Endodermal cell (in vitro differentiated cells): ENCODE data around the gene SLC44A4. TPM values are rescaled to one million over a fixed set of nuclear protein-coding genes. Genes with fewer than 3 reads are reported as not detected.

Experiments
- DNase-seq: peaks from one replicate; pipeline ENCODE4 v3.0.0-alpha.2; 2017
- H3K27ac ChIP-seq: 2 replicates; pipeline ENCODE4 v1.5.1; 2013; ENCODE audit warnings: mild to moderate bottlenecking, low read depth, low read length, moderate library complexity
- H3K27me3 ChIP-seq: 2 replicates; pipeline ENCODE4 v1.6.1; 2013; ENCODE audit warnings: mild to moderate bottlenecking, low read length, moderate library complexity; ENCODE audit not compliant: insufficient read depth, control insufficient read depth, poor library complexity, severe bottlenecking
- H3K36me3 ChIP-seq: 2 replicates; pipeline ENCODE4 v1.7.0; 2013; ENCODE audit warnings: mild to moderate bottlenecking, low read length, moderate library complexity; ENCODE audit not compliant: control insufficient read depth, insufficient read depth
- H3K4me1 ChIP-seq: one replicate; pipeline ENCODE4 v1.7.0; 2013; ENCODE audit warnings: low read length; ENCODE audit not compliant: control insufficient read depth, insufficient read depth
- H3K4me3 ChIP-seq: 2 replicates; pipeline ENCODE4 v1.5.1; 2013; ENCODE audit warnings: mild to moderate bottlenecking, low read length, moderate library complexity
- H3K9ac ChIP-seq: 2 replicates; pipeline ENCODE4 v1.6.1; 2013; ENCODE audit warnings: mild to moderate bottlenecking, low read length, moderate library complexity; ENCODE audit not compliant: poor library complexity, severe bottlenecking; ENCODE audit errors: extremely low read depth
- H3K9me3 ChIP-seq: 2 replicates; pipeline ENCODE4 v1.6.1; 2013; ENCODE audit warnings: mild to moderate bottlenecking, low read length, moderate library complexity; ENCODE audit not compliant: control insufficient read depth
- H3K27ac Mint-ChIP-seq: 2 replicates; pipeline ENCODE4 v1.8.0; 2020; ENCODE audit warnings: mixed read lengths
- H3K27me3 Mint-ChIP-seq: 2 replicates; pipeline ENCODE4 v1.8.0; 2021; ENCODE audit warnings: mild to moderate bottlenecking, mixed read lengths; ENCODE audit not compliant: insufficient read depth
- H3K36me3 Mint-ChIP-seq: 2 replicates; pipeline ENCODE4 v1.8.0; 2020; ENCODE audit warnings: low read depth, mixed read lengths
- H3K4me1 Mint-ChIP-seq: 2 replicates; pipeline ENCODE4 v1.8.0; 2020; ENCODE audit warnings: mixed read lengths
- H3K4me3 Mint-ChIP-seq: 2 replicates; pipeline ENCODE4 v1.8.0; 2020; ENCODE audit warnings: mild to moderate bottlenecking, moderate library complexity, mixed read lengths
- H3K9me3 Mint-ChIP-seq: 2 replicates; pipeline ENCODE4 v1.8.0; 2020; ENCODE audit warnings: mild to moderate bottlenecking, mixed read lengths
- WGBS, 2 experiments: methylation state at CpG; one replicate each; pipeline versions ENCODE4 v1.1.5 to v1.1.7; 2013; ENCODE audit warnings: missing lambda C conversion rate in 2 of 2, mixed read lengths in 1 of 2; ENCODE audit not compliant: insufficient coverage in 1 of 2, insufficient read length in 1 of 2; 5-methylcytosine and 5-hydroxymethylcytosine counted together
- total RNA-seq, 2 donors: library from RNA; stranded (reverse); fragmentation: NEBNext Ultra II Directional in 1 of 2; extraction: Animal tissue kit (Norgen Biotek cat#: 25700) in 1 of 2; gene quantifications; 2 replicates in 1 of 2; 3 replicates in 1 of 2; pipeline ENCODE4 v1.2.1, GENCODE V29; 2021
- TF ChIP-seq, protein P1 (sequence below): fragments of 200-600 bp; sonication (generic); conservative IDR thresholded peaks from 2 replicates; pipeline ENCODE4 v1.5.0; 2021; ENCODE audit warnings: antibody characterized with exemption, mild to moderate bottlenecking

SLC44A4 gene
- total RNA-seq, 2 donors from 2014 or later: 1.3 to 3.6 TPM

DNA sequence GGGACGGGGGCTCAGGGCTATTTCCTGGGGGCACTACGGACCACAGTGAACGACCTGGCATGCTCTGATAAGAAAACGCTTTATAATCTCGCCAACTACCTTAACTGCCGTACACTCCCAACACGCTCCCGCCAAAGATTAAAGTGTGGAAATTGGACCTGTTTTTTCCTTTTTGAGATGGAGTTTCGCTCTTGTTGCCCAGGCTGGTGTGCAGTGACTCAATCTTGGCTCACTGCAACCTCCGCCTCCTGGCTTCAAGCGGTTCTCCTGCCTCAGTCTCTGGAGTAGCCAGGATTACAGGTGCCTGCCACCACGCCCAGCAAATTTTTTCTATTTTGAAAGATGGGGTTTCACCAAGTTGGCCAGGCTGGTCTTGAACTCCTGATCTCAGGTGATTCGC, 346 bp upstream of the SLC44A4 start:
- H3K9me3 Mint-ChIP-seq: no peaks in the 10 kb centered on the region
- DNase-seq: no peak
- TF ChIP-seq, protein P1, sequence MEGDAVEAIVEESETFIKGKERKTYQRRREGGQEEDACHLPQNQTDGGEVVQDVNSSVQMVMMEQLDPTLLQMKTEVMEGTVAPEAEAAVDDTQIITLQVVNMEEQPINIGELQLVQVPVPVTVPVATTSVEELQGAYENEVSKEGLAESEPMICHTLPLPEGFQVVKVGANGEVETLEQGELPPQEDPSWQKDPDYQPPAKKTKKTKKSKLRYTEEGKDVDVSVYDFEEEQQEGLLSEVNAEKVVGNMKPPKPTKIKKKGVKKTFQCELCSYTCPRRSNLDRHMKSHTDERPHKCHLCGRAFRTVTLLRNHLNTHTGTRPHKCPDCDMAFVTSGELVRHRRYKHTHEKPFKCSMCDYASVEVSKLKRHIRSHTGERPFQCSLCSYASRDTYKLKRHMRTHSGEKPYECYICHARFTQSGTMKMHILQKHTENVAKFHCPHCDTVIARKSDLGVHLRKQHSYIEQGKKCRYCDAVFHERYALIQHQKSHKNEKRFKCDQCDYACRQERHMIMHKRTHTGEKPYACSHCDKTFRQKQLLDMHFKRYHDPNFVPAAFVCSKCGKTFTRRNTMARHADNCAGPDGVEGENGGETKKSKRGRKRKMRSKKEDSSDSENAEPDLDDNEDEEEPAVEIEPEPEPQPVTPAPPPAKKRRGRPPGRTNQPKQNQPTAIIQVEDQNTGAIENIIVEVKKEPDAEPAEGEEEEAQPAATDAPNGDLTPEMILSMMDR: no peak
- 95 to 96% methylated on average over 12 to 13 of the region's 13 CpGs for WGBS, 2 experiments
- no peaks in the 10 kb centered on the region for H3K9me3 ChIP-seq
- H3K4me1 Mint-ChIP-seq: peaks cover 3% of the 10 kb centered on the region
- H3K27ac ChIP-seq: no peak overlapping the region
- H3K36me3 Mint-ChIP-seq: peaks cover 39% of the 10 kb centered on the region
- H3K27me3 ChIP-seq: no peaks in the 10 kb centered on the region
- peaks cover 25% of the 10 kb centered on the region for H3K36me3 ChIP-seq
- H3K27me3 Mint-ChIP-seq: peaks cover 7% of the 10 kb centered on the region
- H3K4me3 ChIP-seq: no peak overlapping the region
- no peak overlapping the region for H3K9ac ChIP-seq
- no peaks in the 10 kb centered on the region for H3K4me1 ChIP-seq
- H3K4me3 Mint-ChIP-seq: no peak overlapping the region
- H3K27ac Mint-ChIP-seq: no peak overlapping the region

DNA sequence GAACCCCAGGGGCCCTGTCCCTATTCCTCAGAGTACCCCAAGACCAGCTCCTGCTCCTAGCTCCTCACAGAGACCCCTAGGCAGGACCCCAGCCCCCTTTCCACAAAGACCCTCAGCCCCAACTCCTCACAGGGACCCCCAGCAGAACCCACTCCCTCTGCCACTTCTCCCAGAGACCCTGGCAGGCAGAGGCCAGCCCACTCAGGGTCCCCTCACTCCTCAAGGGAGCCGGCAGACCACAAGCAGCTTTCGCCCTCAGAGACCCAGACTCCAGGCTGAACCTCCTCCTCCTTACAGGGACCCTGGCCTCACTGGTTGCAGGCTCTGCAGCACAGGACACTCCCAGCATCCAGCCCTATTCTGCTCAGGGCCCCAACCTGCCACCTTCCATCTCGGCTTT, 575 bp downstream of the SLC44A4 start:
- Mint-ChIP-seq H3K27ac (no peak overlapping the region), H3K27me3 (peaks cover 8% of the 10 kb centered on the region), H3K4me1 (peaks cover 3% of the 10 kb centered on the region), H3K4me3 (no peak overlapping the region), H3K36me3 (peaks cover 34% of the 10 kb centered on the region), H3K9me3 (no peaks in the 10 kb centered on the region)
- WGBS, 2 experiments: 80 to 86% methylated on average over 2 to 3 of the region's 3 CpGs
- no peaks in the 10 kb centered on the region for H3K4me1 ChIP-seq
- TF ChIP-seq, protein P1: no peak
- no peak overlapping the region for H3K4me3 ChIP-seq
- no peaks in the 10 kb centered on the region for H3K27me3 ChIP-seq
- no peak overlapping the region for H3K27ac ChIP-seq
- no peak for DNase-seq
- no peaks in the 10 kb centered on the region for H3K9me3 ChIP-seq
- peaks cover 20% of the 10 kb centered on the region for H3K36me3 ChIP-seq
- no peak overlapping the region for H3K9ac ChIP-seq

DNA sequence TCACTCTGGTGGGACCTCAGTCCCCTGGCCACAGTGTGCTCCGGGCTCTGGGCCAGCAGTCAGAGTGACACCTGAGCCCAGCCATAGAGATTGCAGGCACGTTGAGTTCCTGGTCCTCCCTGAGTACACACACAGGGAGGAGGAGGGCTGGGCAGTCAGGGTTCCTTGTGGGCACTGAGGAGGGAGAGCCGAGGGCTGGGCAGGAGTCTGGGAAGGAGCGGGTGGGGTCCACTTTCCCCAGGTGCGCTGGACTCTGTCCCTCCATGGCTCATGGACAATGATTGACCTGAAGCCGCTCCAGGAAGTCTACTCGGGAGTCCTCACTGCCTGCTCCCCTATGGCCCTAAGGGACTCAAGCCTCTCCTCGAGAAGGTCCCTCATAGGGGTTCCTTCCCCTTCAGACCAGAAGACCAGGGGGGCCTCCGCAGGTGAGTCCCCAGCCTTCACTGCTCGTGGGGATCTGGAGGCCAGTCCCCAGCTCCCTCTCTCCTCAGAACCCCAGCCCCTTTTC, 1.1 kb downstream of the SLC44A4 start:
- H3K4me3 ChIP-seq: no peak overlapping the region
- H3K27me3 Mint-ChIP-seq: peaks cover 8% of the 10 kb centered on the region
- TF ChIP-seq, protein P1: no peak
- no peak overlapping the region for H3K9ac ChIP-seq
- no peak for DNase-seq
- no peaks in the 10 kb centered on the region for H3K9me3 Mint-ChIP-seq
- 80 to 85% methylated on average over 9 to 10 of the region's 10 CpGs for WGBS, 2 experiments
- H3K36me3 Mint-ChIP-seq: peaks cover 29% of the 10 kb centered on the region
- peaks cover 3% of the 10 kb centered on the region for H3K4me1 Mint-ChIP-seq
- H3K4me1 ChIP-seq: no peaks in the 10 kb centered on the region
- H3K27me3 ChIP-seq: no peaks in the 10 kb centered on the region
- H3K4me3 Mint-ChIP-seq: no peak overlapping the region
- peaks cover 16% of the 10 kb centered on the region for H3K36me3 ChIP-seq
- no peak overlapping the region for H3K27ac ChIP-seq
- H3K9me3 ChIP-seq: no peaks in the 10 kb centered on the region
- H3K27ac Mint-ChIP-seq: no peak overlapping the region
